ENCODE data around the gene MAP4K4. TPM values are rescaled to one million over a fixed set of nuclear protein-coding genes. Genes with fewer than 3 reads are reported as not detected.

MAP4K4 gene
- polyA plus RNA-seq, 1 donor (not counting 4 experiments of a cell fraction or from before 2014, with no cell fraction given) = 84.1 TPM

DNA sequence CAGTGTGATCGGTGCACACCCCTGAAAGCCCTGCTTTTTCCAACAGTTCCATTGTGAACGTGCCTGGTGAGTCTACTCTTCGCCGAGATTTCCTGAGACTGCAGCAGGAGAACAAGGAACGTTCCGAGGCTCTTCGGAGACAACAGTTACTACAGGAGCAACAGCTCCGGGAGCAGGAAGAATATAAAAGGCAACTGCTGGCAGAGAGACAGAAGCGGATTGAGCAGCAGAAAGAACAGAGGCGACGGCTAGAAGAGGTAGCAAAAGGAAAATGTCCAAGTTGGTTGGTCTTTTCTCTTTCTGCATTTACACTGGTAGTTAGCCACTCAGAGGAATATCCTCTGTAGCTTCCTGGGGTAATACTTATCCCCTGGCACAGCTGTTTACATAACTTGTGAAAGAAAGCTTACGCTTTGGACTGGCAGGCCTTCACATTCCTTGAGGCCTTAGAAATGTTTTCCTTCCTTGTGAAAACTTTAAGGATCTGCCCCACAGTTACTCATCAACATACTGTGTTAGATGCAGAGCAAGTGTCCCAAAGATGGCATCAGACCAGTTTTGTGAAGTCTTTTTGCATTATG lies 146.6 kb downstream of the MAP4K4 start:
- no peaks in the 10 kb centered on the region for H3K9me3 ChIP-seq (ENCODE audit: control insufficient read depth, low read depth, low read length)
- no peaks in the 10 kb centered on the region for H3K9me1 ChIP-seq (ENCODE audit: control insufficient read depth, extremely low read depth, insufficient read depth, low read length)
- no peak overlapping the region for H3K4me2 ChIP-seq (ENCODE audit: control insufficient read depth, extremely low read depth, insufficient read depth, low read depth, low read length)
- H3K79me2 ChIP-seq (ENCODE audit: control insufficient read depth, insufficient read depth, low read length) = peaks cover 6% of the 10 kb centered on the region
- TF ChIP-seq EZH2 (IDR thresholded peaks at IDR 0.05; ENCODE audit: low read length) = no peak
- no peak for TF ChIP-seq CTCF (optimal IDR thresholded peaks at IDR 0.05 in 1 of 3, IDR thresholded peaks at IDR 0.05 in 1 of 3, conservative IDR thresholded peaks at IDR 0.05 in 1 of 3; ENCODE audit: extremely low read depth in 1 of 3, insufficient read depth in 2 of 3, low read length in 3 of 3)
- FAIRE-seq (no peak), DNase-seq (ENCODE audit: low read depth, low spot score) (no peak)
- H3K4me1 ChIP-seq (ENCODE audit: control insufficient read depth, extremely low read depth, insufficient read depth, low read length) = peaks cover 30% of the 10 kb centered on the region
- H2AFZ ChIP-seq (ENCODE audit: control insufficient read depth, low read length) = no peak overlapping the region
- peaks cover 17 to 51% of the 10 kb centered on the region in 2 experiments for H3K36me3 ChIP-seq (ENCODE audit: control insufficient read depth in 2 of 2, extremely low read depth in 1 of 2, insufficient read depth in 2 of 2, low read length in 2 of 2)
- no peaks in the 10 kb centered on the region for H3K27me3 ChIP-seq (ENCODE audit: control insufficient read depth, extremely low read depth, insufficient read depth, low read length)
- no peak overlapping the region for H3K4me3 ChIP-seq (ENCODE audit: control insufficient read depth in 2 of 3, extremely low read depth in 1 of 3, insufficient read depth in 2 of 3, low read depth in 1 of 3, low read length in 3 of 3)
- dilution Hi-C loops (cut with MboI; ENCODE audit: extremely low pct_ligation_motif_present, low sequenced_read_pairs) = no loop called here
- H4K20me1 ChIP-seq (ENCODE audit: control insufficient read depth, extremely low read depth, insufficient read depth, low read length) = no peaks in the 10 kb centered on the region
- no peak overlapping the region for H3K9ac ChIP-seq (ENCODE audit: control insufficient read depth, extremely low read depth, insufficient read depth, low read length)
- H3K27ac ChIP-seq (ENCODE audit: control insufficient read depth, insufficient read depth, low read length) = no peak overlapping the region

- no peak overlapping the region for H2AFZ ChIP-seq (ENCODE audit: control insufficient read depth, low read length)
- H3K36me3 ChIP-seq (ENCODE audit: control insufficient read depth in 2 of 2, extremely low read depth in 1 of 2, insufficient read depth in 2 of 2, low read length in 2 of 2) = peaks cover 14 to 40% of the 10 kb centered on the region in 2 experiments
- no peaks in the 10 kb centered on the region for H3K9me3 ChIP-seq (ENCODE audit: control insufficient read depth, low read depth, low read length)
- no peak overlapping the region for H3K4me3 ChIP-seq (ENCODE audit: control insufficient read depth in 2 of 3, extremely low read depth in 1 of 3, insufficient read depth in 2 of 3, low read depth in 1 of 3, low read length in 3 of 3)
- H3K4me1 ChIP-seq (ENCODE audit: control insufficient read depth, extremely low read depth, insufficient read depth, low read length) = peaks cover 44% of the 10 kb centered on the region
- H3K27ac ChIP-seq (ENCODE audit: control insufficient read depth, insufficient read depth, low read length) = no peak overlapping the region
- H3K9me1 ChIP-seq (ENCODE audit: control insufficient read depth, extremely low read depth, insufficient read depth, low read length) = no peaks in the 10 kb centered on the region
- H3K9ac ChIP-seq (ENCODE audit: control insufficient read depth, extremely low read depth, insufficient read depth, low read length) = no peak overlapping the region
- FAIRE-seq (no peak), DNase-seq (ENCODE audit: low read depth, low spot score) (no peak)
- H4K20me1 ChIP-seq (ENCODE audit: control insufficient read depth, extremely low read depth, insufficient read depth, low read length) = no peaks in the 10 kb centered on the region
- no peak for TF ChIP-seq EZH2 (IDR thresholded peaks at IDR 0.05; ENCODE audit: low read length)
- TF ChIP-seq CTCF (optimal IDR thresholded peaks at IDR 0.05 in 1 of 3, IDR thresholded peaks at IDR 0.05 in 1 of 3, conservative IDR thresholded peaks at IDR 0.05 in 1 of 3; ENCODE audit: extremely low read depth in 1 of 3, insufficient read depth in 2 of 3, low read length in 3 of 3) = no peak
- H3K27me3 ChIP-seq (ENCODE audit: control insufficient read depth, extremely low read depth, insufficient read depth, low read length) = no peaks in the 10 kb centered on the region
- no peak overlapping the region for H3K4me2 ChIP-seq (ENCODE audit: control insufficient read depth, extremely low read depth, insufficient read depth, low read depth, low read length)
- dilution Hi-C loops (cut with MboI; ENCODE audit: extremely low pct_ligation_motif_present, low sequenced_read_pairs) = no loop called here
- peaks cover 4% of the 10 kb centered on the region for H3K79me2 ChIP-seq (ENCODE audit: control insufficient read depth, insufficient read depth, low read length)
These were observed 149.5 kb downstream of the MAP4K4 start for GRCh38 chr2:101846973-101847372.
